HG02884 (cell line): ENCODE measurements around the gene ABHD10.

Source experiments
- ATAC-seq: cut with Tn5 transposase; IDR thresholded peaks from one replicate; pipeline ENCODE4 v1.9.1; 2021; ENCODE audit warnings: mild to moderate bottlenecking, moderate library complexity; ENCODE audit not compliant: unreplicated experiment

The ABHD10 gene

DNA sequence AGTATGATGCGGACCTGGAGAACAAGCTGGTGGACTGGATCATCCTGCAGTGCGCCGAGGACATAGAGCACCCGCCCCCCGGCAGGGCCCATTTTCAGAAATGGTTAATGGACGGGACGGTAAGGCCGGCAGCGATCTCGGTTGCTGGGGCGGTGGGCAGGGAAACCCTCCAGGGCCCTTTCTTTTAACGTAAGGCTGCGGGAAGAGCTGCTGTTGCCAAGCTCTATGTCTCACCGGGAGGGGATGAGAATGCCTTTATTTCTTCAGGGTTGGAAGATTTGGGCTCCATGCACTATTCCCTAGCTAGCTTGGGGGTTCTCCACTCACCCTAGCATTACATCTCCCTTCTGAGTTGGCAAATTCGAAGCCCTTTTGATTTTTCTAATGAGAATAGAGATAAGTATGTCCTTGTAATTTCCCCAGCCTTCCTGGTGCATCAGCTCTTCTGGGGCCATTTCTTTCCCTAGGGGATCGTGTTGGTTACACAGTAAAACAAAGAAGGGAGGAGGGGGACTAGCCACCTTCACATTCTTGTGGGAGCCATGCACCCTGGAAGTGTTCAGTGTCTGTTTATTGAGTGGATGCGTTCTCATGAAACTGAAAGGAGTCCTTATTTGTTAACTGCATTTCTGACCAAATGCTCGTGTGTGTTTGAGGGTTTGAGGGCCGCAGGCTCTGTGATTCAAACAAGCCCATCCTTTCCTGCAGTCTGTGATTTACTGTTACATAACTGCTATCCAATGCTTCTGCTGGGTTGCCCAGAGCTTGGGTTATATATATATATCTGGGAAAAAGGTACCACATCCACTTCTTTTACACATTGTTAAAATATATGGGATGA lies 20.9 kb downstream of the ABHD10 start:
- no peak for ATAC-seq

DNA sequence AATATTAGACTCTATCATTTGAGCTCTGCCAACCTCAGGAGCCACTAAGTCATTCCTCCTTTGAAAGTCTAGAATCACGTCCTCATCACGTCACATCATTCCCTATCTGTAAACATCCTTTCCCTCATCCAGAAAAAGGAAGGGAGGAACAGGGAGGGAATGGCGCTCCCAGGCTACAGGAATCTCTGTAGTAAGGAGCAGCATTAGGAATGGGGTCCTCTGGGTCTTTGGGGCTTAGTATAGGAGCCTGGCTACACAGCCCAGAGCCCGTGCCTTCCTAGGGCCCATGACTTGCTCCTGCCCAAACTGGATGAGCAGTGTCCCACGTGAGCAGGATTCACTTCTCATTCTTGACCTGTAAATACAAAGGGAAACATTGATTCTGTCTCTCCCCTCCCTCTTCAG lies 21.5 kb downstream of the ABHD10 start:
- ATAC-seq, result no peak

DNA sequence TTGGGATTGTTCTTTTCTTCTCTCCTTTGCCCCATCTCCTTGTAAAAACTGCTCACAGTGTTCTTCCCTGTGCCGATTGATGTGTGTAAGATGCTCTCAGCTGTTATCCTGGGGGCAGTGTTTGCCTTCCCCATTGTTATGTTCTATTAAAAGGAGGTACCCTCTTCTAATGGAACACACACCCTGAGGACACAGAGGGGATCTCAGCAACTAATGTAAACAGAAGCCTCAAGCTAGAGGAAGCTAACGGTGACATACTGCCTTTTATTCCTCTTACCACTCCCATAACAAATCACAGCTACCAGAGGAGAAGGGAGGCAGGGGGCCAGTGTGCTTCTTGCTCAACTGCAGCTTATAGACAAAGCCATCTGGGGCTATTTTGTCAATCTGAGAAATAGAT lies 22.1 kb downstream of the ABHD10 start:
- no peak for ATAC-seq

DNA sequence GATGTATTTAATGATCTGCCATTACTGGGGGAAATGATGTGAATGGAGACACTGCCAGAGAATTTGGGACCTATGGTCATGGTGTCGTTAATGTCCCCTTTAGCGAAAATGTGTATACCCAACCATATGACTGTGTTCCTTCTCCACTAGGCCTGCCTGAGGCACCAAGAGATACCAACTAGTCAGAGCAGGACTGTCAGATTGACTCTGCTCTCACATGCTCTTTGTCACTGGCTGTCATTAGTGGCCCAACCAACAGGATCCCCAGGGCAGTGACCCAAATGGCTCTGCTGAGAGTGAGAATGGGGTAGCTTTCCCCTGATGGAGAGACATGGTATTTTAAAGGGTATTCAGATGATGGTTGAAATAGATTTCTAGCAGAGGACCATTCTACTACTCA lies 22.7 kb downstream of the ABHD10 start:
- no peak for ATAC-seq

DNA sequence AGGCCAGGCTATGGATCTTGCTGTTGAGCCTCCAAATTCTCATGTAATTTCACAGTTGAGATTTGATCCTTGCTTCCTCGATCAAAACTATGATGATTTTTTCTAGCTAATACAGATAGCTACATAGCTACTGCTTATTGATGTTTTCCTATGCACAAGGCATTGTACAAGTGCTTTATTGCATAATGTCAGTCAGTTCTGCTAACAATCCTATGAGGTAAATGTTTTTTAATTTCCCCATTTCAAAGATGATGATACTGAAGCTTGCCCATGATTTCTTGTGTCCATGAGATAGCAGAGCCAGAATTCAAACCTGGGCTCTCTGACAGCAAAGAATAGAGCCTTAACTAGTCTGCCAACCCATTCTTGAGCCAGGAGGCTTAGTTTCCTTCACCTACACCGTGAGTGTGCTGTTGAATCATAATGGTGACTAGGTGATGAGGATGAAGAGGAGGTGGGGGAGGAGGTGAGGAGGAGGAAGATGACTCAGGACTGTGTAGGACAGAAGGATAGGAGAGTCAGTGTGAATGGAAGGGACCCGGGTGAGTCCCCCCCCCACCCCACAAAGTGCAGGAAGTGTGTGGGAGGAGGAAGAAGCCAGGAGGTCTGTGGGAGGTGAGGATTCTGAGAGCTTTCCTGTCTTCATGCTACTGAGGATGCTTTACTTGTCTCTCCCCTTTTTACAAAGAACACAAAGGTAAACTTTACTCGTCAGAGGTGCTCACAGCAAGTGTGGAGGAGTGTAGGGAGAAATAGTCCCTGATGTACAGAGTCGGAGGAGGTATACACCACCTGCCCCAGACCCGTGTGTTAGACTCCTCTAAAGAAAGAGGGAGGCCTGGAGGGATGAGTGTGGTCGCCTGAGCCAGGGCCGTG lies 23.5 kb downstream of the ABHD10 start:
- no peak for ATAC-seq

DNA sequence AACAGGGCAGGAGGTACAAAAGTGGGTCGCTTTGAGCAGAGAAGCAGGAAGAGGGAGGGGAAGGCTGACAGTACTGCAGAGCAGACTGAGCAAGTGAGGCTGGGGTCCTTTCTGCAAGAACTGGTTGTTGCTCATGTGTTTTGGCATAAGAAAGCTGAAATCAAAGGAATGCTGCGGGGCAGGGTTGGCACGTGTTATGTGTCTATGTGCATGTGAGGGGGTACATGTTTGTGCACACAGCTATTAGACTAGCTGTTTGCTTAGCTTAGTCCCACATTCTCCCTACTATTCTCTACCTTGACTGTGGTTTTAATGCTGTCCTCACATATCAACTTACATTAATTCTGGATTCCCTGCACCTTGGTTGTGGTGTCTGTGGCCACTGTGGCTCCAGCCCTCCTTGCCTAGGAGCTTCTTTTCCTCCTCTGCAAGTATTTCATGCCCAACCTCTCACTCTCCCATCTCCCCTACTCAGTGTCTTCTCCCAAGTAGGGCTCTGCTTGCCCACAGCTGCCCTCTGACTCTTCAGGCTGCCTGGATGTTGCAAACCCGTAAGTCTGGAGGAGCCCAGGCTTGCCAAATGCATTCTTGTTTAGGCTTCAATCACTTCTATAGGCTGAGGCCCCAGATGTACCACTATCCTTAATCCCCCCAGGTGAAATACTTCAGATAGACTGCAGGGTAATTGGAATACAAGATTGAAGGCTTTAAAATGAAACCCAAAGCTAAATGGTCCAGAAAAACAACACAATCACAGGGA lies 24.7 kb downstream of the ABHD10 start:
- no peak for ATAC-seq

DNA sequence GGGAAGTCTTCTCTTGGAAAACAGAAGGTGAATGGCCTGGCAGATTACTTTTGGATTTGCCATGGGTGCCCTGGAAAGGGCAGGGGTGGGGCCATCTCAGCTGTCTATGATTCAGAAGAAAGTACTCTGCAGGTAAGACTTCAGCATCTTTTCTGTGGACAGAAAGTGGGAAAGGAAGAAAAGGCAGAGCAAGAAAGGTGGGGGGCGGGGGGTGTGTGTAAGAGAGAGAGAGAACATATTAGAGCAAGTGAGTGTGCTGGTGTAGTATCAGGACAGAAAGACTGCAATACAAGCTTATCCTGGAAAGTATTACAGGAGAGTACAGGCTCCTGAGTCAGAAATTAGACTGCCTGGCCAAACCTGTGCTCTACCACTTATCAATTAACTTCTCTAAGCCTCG lies 25.4 kb downstream of the ABHD10 start:
- ATAC-seq, result no peak

DNA sequence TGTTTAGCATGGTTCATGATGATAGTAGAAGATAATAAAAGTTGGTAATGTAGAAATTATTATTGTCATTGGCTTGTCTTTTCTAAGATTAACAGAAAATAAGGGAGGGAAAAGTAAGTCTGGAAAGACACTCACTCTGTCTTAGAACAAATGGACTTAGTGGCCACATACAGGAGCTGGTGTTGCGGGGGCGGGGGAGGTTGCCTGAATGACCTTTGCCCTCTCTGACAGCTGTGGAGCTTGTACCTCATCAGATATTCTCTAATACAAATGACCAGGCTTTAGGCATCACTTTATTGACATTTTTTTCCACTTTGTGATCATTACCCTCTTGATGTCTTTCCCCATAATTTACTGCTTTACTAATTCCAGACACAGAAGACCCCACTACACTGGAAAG lies 25.8 kb downstream of the ABHD10 start:
- ATAC-seq, result no peak

DNA sequence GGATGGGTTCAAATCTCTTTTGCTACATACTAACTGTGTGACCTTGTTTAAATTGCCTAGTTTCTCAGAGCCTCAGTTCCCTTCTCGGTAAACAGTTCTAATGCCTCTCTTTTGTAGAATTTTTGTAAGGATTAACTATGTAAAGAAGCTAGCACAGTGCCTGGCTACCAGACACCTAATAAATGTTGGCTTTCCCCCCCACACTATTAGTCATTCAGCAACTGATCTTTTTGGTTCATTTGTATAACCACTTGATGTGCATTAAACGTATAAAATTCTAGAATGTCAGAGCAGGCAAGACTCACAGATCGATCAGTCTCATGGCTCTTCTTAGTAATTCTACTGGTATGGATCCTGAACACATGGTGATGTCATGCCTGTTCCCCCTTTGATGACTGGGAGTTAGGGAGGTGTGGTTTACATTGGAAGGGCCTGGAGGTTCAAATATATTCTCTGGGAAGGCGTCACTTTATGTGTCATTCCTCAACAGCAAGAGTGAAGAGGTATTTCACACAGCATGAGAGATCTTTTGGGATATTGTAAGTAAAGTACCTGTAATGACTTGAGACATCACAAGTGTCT lies 26.4 kb downstream of the ABHD10 start:
- no peak for ATAC-seq

DNA sequence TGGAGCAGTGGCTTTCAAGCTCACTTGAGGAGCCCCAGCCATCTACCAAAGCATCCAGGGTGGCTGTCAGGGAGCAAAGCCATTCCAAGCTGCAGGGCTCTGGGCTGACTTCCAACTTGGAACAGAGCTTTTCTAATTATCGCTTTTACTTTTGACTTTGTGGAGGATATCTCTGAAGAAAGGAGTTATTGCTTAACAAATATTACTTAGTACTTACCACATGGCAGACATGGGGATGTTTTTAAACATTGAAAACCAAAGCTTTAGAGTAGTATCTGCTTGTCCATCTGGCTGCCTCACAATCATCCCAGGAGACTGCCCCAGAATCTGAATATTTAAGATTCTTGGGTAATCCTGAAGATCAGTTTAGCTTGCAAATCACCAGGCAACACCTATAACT lies 28.8 kb downstream of the ABHD10 start:
- no peak for ATAC-seq

DNA sequence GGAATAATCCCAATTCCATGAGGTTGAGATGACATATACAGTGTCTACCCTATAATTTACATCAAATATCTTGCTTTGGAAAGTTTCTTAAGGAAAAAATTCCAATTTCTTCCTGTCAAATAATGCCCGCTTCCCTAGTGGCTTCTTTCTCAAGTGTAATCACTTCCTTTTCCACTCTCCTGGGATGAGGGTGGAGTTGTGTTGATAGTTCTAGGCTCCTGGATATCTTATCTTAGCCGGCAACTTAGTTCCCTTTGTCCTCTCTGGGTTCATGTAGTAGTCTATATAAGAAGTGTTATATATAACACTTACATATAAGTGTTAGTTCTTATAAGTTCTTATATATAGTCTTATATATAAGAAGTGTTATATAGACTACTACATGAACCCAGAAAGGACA lies 30.8 kb downstream of the ABHD10 start:
- ATAC-seq, result no peak

DNA sequence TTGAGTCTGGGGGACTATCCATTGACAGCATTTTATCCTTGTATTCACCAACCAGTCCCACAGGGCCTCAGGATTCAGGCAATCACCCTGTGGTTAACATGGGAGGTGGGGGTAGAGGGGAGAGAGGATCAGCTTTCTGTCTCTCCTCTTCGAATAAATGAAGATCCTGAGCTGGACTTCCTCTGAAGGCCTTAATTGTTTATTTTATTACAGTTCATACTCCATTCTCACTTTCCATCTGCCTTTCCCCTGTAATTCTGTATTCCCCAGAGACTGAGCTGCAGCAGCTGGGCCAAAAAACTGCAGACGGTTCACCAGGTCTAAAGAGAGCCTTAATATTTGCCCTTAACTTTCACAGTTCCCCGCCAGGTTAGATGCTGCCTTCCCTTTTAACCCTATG lies 31.8 kb downstream of the ABHD10 start:
- ATAC-seq, result no peak

DNA sequence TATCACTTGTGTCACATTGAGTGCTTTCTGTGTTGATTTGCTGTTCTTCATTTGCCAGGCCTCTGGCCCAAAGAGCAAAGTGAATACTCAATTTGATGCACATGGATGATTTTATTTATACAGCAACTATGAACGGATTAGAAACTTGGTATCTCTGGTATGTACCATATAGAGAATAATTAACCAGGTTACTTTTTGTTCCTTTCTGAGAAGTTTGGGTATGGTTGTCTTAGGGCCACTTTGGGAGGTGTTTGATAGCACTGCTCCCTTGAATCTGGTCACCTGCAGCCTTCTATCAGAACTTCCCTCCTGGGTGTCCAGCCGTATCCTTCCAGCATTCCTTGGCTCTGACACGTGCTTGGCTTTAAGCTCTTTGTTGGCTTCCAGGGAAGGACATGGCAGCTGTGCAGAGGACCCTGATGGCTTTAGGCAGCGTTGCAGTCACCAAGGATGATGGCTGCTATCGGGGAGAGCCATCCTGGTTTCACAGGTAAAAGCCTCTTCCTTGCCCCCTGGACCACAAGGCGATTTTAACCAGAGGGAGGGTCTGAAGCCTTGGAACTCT lies 32.6 kb downstream of the ABHD10 start:
- ATAC-seq, result no peak

DNA sequence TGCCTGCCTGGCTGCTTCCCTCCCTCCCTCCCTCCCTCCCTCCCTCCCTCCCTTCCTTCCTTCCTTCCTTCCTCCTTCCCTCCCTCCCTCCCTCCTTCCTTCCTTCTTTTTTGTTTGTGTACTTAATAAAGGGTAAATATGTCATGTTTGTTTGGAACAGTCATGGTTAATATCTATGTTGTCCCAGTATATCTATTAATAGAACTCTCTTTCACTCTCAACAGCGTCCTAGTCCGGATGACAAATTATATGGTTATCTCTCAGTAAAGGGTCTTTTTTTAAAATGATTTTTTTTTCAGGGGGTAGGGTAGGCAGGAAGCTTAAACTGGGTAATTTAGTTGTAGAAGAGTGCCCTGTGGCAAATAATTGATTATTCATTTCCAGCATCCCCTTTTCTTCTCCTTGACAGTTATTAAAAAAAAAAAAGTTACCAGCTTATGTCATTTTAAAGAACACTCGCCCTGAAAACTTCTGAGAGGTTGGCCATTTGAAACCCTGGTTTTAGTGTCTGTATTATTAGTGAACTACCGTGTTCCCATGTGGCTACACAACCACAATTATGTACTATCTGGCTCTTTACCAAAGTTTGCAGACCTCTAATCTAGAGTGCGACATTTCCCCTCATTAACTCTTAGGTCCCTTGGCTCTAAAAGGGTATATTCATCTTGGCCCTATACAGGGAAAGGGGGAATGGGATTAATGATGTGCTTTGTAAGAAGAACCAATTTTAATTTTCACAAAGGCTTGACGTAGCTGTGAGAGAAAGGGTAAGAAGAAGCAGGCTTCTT lies 33.6 kb downstream of the ABHD10 start:
- ATAC-seq, result no peak

DNA sequence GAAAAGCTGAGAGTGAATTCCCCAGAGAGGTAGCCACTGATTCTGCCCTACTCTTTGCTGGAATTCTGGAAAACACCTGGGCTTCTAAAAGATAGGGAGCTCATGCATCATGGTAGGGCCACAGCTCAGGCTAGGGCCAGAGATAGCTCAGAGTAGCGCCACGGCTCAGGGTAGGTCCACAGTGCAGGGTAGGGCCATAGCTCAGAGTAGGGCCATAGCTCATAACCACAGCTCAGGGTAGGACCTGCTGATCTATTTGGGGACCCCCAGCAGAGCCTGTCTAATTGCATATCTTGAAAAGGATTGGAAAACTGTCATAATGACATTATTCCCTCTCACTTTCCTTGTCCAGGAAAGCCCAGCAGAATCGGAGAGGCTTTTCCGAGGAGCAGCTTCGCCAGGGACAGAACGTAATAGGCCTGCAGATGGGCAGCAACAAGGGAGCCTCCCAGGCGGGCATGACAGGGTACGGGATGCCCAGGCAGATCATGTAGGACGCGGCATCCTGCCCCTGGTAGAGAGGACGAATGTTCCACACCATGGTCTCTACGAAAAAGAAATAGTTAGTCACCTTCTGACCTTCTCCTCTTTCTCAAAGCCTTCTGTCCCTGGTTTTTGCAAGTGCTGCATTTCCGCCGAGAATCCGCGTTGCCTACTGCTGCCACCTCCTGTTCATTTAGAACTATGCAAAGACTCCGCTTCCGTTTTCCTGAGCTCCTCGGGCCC lies 34.4 kb downstream of the ABHD10 start:
- ATAC-seq, result peak; percentile 87

DNA sequence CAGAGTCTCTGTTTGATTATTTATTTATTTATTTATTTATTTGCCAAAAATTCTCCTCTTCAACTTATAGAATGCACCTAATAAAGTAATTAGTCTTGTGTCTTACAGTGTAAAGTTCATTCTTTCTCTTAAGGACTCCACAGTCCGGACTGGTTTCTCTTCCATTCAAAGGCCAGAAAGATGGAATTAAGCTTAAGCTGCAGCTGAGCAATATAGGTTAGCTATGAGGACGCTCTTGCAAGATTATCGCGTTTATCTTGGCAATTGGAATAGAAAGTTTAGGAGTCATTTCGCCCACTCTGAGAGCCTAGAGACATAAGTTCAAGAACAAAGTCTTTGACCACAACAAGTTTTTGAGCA lies 34.9 kb downstream of the ABHD10 start:
- ATAC-seq, result peak; percentile 7

DNA sequence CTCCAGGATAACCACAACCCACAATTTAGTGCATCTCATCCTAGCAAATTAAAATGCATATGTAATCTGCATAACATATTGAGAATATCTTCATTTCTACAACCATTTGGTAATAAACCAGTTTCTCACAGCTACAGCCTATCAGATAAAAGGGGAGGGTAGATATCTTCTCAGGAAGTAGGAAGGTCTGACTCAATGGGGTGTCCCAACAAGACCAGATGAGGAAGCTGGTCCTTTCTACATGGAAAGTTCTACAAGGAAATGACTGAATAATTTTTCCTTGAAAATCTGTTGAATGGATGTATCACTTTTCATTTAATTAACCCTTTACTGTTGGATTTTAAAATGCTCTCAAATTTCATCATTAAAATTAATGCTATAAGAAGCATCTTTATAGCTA lies 38.3 kb downstream of the ABHD10 start:
- no peak for ATAC-seq

DNA sequence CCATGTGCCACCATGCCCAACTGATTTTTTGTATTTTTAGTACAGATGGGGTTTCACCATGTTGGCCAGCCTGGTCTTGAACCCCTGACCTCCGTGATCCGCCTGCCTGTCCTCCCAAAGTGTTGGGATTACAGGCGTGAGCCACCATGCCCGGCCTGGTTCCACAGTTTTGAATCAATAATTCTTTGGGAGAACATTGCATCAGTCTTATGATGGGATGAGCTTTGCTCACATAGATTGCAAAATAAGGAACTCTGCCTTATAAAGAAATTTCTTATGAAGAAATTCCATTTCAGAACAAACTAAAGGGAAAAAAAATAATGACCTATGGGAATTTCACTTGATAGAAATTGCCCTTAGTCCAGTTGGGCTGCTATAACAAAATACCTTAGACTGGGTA lies 39.9 kb downstream of the ABHD10 start:
- no peak for ATAC-seq

DNA sequence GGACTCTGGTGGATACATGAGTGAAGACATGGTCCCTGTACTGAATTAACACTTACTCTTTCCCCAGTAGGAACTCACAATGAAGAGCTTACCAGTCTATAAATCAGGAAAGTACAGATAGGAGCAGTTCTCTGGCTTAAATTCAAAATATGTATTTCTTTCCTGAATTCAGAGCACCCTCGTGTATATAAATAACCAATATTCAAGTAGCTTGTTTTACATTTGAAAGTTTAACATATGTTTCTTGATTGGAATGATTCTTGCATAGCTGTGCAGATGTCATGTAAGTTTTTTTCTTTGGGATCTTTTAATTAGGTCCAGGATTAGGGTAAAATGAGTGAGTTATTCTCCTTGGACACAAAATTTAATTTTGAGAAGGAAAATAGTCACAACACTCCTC lies 40.9 kb downstream of the ABHD10 start:
- ATAC-seq, result no peak
